Fibroblast of villous mesenchyme (primary cell): ENCODE measurements around the gene KXD1. TPM values are rescaled to one million over a fixed set of nuclear protein-coding genes. Genes with fewer than 3 reads are reported as not detected.

Experiments
- DNase-seq: peaks from one replicate; pipeline ENCODE4 v3.0.0-alpha.2; 2010; ENCODE audit warnings: low read depth
- H3K4me3 ChIP-seq: 2 replicates; pipeline ENCODE4 v1.5.1; 2011; ENCODE audit warnings: low read depth, mild to moderate bottlenecking, low read length
- total RNA-seq: library from RNA; depleted of rRNA; stranded (reverse); fragments of >200 nt; gene quantifications from 2 replicates; pipeline ENCODE4 v1.2.3, GENCODE V29; 2012
- TF ChIP-seq, protein P1 (sequence below): IDR thresholded peaks from 2 replicates; pipeline ENCODE4 v1.5.1; 2012; ENCODE audit warnings: low read depth, mild to moderate bottlenecking, low read length; ENCODE audit not compliant: insufficient read depth

The KXD1 gene
- total RNA-seq, 1 donor, result 92.8 TPM

DNA sequence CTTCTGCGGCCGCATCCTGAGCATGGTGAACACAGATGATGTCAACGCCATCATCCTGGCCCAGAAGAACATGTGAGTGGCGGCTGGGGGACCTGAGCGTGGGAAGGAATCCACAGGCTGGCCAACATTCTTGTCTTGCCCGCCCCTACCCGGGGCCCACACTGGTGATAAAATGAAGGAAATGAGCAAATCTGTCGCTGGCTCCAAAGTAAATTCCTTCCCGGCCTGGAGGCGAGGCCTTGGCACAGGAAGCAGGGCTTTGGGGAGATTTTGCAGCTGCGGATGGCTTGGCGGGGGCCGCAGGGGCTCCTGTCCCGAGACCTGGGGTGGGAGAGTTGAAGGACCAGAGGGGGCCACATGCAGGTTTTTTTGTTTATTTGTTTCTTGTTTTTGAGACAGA, 4.4 kb downstream of the KXD1 start:
- TF ChIP-seq, protein P1, sequence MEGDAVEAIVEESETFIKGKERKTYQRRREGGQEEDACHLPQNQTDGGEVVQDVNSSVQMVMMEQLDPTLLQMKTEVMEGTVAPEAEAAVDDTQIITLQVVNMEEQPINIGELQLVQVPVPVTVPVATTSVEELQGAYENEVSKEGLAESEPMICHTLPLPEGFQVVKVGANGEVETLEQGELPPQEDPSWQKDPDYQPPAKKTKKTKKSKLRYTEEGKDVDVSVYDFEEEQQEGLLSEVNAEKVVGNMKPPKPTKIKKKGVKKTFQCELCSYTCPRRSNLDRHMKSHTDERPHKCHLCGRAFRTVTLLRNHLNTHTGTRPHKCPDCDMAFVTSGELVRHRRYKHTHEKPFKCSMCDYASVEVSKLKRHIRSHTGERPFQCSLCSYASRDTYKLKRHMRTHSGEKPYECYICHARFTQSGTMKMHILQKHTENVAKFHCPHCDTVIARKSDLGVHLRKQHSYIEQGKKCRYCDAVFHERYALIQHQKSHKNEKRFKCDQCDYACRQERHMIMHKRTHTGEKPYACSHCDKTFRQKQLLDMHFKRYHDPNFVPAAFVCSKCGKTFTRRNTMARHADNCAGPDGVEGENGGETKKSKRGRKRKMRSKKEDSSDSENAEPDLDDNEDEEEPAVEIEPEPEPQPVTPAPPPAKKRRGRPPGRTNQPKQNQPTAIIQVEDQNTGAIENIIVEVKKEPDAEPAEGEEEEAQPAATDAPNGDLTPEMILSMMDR, result no peak
- DNase-seq, result peak; percentile 77
- no peak overlapping the region for H3K4me3 ChIP-seq

DNA sequence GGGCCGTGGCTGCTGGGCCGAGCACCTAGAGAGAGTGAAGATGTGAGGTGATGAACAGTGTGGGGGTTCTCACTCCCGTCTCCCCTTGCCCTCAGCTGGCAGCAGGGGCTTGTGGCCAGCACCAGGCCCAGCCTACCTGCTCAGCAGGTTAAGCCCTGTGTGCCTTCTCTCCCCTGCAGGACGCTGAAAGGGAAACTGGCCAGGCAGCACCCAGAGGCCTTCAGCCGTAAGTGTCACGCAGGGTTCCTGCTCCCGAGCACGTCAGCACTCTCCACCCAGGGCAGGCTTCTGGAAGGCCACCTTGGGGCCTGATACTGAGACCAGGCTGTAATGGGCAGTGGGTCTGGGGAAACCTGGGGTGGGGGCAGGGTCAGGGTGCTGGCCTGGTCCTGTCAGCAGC, 9.3 kb downstream of the KXD1 start:
- DNase-seq, result no peak
- H3K4me3 ChIP-seq, result no peak overlapping the region
- TF ChIP-seq, protein P1, result no peak

DNA sequence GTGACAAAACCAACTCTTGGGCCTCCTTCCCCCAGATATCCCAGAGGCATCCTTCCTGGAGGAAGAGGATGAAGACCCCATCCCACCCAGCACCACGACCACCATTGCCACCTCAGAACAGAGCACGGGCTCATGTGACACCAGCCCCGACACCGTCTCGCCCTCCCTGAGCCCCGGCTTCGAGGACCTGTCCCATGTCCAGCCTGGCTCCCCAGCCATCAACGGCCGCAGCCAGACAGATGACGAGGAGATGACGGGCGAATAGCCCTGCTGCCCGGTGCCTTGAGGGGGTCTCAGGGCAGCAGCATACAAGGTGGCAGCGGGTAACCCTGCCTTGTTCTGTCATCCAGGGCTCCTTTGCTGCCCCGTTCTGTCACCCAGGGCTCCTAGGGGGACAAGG, 10.7 kb downstream of the KXD1 start:
- TF ChIP-seq, protein P1, result no peak
- no peak for DNase-seq
- H3K4me3 ChIP-seq, result no peak overlapping the region

DNA sequence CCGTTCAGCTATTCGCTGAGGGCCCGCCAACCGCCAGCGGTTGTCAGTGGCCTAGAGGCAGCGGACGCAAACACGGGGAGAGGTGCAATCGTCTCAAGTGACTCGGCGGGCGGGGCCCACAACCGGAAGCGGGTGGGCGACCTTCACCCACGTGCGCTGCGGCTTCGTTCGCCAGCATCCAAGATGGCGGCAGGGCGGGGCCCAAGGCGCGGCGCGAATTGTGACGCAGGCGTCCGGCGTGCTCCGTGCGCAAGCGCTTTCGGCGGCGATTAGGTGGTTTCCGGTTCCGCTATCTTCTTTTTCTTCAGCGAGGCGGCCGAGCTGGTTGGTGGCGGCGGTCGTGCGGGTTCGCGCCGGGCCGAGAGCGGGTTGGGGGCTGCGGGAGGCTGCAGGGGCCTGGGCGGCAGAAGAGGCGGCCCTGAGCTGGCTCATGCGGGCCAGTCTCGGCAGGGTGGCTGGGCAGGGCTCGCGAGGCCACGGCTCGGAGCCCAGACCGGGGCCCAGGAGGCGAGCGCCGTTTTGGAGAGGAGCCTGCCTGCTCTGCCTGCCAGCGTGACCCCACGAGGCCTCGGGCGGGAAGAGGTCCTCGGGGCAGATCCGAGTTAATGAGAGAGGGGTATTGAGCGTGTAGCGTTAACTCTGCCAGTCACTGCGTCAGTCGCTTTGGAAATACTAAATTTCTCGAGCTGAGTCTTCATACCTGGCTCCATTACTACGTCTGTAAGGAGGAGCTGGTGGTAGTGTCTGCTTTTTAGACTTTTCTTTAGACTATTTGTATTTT, 14.1 kb downstream of the KXD1 start, which contains the start of gene UBA52:
TSS of gene UBA52 (plus strand) at position 294 of the 781 bp plus-strand sequence. CDS start 1,444 bp downstream, outside the sequence.
- TF ChIP-seq, protein P1, result no peak
- H3K4me3 ChIP-seq, result peak within 1 kb of the TSS; percentile 97
- peak; percentile 98 for DNase-seq

DNA sequence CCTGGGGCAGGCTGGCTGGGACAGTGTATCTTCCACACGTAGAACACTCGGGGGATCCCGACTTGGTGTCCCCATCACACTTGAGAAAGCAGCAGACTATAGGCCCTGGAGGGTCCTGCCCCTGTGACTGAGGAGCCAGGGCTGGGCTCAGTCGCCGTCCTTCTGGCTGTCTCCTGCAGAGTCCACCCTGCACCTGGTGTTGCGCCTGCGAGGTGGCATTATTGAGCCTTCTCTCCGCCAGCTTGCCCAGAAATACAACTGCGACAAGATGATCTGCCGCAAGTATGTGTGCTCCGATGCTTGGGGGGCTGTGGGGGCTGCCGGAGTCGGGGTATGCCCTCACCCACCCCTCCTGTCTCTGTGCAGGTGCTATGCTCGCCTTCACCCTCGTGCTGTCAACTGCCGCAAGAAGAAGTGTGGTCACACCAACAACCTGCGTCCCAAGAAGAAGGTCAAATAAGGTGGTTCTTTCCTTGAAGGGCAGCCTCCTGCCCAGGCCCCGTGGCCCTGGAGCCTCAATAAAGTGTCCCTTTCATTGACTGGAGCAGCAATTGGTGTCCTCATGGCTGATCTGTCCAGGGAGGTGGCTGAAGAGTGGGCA, 17.1 kb downstream of the KXD1 start:
- no peak for DNase-seq
- TF ChIP-seq, protein P1, result no peak
- no peak overlapping the region for H3K4me3 ChIP-seq

DNA sequence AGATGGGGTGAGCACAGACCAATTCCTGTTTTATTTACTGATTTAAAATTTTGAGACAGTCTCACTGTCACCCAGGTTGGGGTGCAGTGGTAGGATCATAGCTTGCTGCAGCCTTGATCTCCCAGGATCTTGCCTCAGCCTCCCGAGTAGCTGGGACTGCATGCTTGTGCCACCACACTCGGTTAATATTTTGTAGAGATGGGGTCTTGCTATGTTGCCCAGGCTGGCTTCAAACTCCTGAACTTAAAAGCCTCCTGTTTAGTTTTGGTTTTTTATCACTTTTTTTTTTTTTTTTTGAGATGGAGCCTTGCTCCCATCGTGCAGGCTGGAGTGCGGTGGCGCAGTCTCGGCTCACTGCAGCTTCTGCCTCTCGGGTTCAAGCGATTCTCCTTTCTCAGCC, 18.7 kb downstream of the KXD1 start:
- H3K4me3 ChIP-seq, result no peak overlapping the region
- DNase-seq, result no peak
- TF ChIP-seq, protein P1, result no peak
